Measurements from ENCODE around the gene LRFN5.
"Not testable (repeated sequence)": the region's sequence is repeated elsewhere in the genome, so short reads cannot be mapped to it uniquely, and the experiment has no call there.

LRFN5 gene

DNA sequence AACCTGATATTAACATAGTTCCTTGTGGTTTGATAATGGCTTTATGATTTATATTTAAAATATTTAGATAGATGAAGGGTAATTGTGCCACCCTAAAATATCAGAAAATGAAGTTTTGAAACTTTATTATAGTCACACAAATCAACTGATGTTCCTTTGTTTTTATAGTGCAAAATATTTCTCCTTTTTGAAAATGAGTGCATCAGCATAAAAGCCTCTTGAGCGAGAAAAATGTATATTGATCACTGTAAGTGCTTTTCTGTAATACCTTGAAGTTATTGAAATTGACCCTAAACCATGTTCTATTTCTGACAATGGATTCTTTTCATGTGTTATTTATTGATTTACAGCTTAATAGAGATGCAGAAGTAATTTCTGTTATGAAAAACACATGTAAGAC lies 35.0 kb downstream of the LRFN5 start:
- no peak for DNase-seq

DNA sequence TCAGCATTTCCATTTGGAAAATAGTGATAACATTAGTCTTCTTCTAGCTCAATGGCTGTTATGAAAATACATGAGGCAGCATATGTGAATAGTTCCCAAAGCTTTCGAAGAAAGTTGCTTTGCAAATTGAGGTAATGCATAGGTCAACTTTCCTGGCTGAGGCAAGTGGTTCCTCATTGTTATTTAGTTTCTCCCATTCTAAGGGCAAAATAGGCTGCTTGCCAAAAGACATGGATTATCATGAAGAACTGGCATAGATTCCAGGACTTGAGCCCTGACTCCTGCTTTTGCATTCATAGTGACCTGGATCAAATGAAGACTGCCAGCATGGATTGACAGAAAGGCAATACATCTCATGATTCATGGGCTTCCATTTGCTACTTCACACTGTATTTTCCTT lies 35.7 kb downstream of the LRFN5 start:
- peak; percentile 48 for DNase-seq

DNA sequence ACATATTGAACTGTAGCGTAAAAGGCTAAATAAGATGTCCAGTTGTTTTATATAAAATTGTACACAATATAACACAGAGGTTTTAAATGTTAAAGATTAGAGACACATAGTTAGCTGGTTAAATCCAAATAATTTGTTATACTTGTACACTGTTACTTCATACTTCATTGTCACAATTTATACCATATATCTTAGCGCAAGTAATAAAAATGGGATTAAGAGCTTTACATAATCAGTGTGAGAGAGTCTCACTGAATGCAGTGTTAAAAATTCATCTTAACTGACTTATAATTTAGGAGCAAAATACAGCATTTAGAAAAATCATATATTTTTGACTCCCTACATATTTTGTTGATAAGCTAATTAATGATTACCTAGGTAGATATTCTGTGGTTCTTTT lies 36.1 kb downstream of the LRFN5 start:
- peak; percentile 6 for DNase-seq

DNA sequence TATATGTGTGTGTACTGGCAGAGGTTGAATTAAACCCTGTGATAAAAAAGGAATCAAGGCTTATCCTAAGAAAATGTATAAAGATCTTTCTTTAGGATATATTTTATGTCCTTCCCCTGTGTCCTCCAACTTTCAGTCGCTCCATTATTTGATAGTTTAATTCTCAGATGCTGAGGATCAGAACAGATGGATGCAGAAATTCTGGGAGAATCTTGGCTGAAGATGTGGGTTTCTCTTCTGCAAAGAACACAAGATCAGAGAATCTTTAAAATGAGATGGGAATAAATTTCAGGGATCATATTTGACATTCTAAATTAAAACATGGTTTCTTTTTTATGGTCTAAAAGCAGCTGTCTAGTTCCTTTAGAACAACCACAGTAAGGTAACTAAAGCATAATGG lies 37.9 kb downstream of the LRFN5 start:
- no peak for DNase-seq

DNA sequence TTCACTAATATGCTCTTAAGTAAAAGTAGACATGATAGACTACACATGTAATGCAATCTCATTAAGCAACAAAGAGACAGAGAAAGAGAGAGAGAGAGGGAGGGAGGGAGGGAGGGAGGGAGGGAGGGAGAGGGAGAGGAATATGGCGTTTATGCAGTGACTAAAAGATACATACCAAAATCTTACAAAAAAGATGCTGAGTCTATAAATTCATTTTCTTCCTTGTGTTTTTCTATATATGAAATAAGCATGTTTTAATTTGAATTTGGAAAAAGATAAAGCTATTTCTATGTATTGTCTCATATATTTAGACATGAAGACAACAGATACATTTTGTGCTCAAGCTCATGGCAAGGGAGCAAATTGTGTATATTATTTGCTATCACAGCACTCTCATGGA lies 44.1 kb downstream of the LRFN5 start:
- DNase-seq, result no peak

DNA sequence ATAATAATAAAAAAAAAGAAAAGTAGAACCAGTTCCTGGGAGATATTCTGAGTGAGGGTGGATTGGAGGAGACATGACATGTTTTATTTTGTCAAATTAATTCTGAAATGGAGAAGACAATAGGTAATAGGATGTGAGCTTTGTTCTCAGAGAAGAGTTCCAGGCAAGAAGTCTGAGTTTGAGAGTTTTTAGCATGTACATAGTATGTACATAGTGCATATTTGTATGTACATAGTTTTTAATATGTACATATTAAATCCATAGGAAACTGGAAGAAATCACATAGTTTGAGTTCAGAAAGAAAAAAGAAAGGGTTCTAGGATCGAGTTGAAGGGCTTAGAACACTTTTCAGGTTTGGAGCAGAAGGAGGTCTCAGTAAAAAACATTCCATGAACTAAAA lies 47.5 kb downstream of the LRFN5 start:
- DNase-seq, result no peak

DNA sequence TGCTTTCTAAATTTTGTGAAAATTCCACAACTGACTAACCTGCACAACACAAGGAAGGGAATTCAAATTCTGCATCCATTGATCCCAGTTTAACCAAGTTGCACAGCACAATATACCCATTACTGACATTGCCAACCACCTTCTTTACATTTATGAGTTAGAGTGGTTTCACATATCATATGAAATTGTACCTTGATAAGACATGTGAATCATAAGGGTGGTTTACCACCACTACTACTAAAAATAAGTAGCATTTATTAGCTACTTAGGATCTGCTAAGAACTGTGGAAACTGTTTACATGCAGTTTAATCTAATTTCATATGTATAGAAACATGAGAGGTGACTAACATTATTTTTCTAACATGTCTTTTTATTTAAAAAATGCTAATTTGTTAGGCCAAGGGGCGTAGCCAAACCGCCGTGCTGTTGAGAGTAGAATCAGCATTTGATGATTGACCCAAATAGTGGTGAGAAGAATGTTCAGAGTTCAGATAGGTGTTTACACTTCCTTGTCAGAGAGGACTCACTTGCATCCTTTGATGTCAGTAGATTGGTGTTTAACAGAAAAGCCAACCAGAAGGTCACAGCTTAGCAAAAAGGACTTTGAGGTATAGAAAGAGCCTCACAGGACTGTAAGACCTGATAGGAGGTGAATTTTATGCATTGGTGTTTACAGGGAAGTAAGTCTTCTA lies 56.2 kb downstream of the LRFN5 start:
- DNase-seq, result peak; percentile 3

DNA sequence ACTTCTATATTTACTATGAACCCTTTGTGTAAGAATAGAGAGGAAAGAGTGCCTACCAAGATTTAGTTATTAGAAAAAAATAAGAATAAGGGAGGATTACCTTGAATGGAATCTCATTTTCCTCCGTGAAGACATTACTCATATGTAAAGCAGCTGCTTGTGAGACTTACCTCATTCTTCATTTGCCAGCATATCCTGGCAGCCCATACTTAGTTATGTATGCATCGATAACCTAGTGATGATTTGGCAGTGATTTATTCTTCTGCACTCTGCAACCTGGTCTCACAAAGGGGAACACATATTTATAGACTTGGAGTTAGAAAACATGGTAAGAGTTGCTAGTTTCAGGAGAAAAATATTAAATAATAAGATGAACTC lies 56.8 kb downstream of the LRFN5 start:
- DNase-seq, result no peak

DNA sequence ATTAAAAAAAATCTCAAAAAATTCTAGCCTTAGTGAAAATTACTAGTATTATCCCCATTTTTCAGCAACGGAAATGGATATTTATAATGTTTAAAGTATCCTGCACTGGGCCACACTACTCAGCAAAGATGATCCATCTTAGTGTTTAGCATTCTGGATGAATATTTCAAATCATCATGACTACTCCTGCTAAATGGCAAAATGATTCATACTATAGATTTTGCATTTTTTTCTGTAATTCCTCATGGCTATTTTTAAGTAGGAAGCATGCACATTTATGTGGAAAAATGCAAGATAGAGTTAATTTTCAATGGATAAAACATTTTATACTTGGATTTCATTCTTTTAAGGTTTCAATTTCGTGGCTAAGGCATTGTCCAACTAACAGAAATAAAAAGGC lies 59.6 kb downstream of the LRFN5 start:
- no peak for DNase-seq

DNA sequence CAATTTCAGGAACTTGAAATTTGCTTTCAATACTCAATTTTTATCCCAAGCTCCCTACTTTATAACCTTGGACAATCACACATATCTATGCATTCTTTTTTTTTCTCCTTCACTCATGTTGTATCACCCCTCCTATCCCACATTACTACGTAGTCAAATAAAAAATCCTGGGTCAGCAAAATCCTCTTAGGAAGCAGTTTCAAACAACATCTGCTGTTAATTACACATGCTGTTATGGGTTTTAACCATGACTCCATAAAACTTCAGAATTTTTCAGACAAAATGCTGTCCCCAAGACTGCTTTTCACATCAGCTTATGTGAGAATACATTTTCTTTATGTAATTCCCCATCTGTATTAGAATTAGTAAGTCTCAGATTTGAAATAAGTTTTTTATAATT lies 61.7 kb downstream of the LRFN5 start:
- peak; percentile 85 for DNase-seq

DNA sequence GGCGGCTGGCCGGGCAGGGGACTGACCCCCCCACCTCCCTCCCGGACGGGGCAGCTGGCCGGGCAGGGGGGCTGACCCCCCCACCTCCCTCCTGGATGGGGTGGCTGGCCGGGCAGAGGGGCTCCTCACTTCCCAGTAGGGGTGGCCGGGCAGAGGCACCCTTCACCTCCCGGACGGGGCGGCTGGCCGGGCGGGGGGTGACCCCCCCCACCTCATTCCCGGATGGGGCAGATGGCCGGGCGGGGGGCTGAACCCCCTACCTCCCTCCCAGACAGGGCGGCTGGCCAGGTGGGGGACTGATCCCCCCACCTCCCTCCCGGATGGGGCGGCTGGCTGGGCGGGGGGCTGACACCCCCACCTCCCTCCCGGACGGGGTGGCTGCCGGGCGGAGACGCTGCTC lies 66.9 kb downstream of the LRFN5 start:
- DNase-seq, result not testable (repeated sequence)

DNA sequence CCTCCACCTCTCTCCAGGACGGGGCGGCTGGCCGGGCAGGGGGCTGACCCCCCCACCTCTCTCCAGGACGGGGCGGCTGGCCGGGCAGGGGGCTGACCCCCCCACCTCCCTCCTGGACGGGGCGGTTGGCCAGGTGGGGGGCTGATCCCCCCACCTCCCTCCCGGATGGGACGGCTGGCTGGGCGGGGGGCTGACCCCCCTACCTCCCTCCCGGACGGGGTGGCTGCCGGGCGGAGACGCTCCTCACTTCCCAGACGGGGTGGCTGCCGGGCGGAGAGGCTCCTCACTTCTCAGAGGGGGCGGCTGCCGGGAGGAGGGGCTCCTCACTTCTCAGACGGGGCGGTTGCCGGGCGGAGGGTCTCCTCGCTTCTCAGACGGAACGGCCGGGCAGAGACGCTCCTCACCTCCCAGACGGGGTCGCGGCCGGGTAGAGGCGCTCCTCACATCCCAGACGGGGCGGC lies 67.9 kb downstream of the LRFN5 start:
- not testable (repeated sequence) for DNase-seq

DNA sequence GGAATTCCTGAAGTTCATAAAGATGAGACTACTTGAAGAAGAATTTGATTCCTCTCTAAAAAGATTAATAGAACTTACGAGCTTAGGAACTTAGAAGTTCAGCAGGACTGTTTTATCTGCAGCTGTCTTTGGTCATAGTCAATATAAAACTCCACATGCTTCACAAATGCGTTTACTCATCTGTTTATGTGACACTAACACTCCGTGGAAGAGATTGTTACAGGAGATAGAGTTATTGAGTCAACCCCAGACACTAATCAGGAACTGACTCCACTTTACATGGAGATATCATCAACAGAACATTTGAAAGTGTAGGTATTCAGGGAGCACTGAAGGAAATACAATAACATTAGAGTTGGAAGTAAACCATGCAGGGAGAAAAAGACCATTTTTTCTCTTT lies 92.8 kb downstream of the LRFN5 start:
- DNase-seq, result no peak

DNA sequence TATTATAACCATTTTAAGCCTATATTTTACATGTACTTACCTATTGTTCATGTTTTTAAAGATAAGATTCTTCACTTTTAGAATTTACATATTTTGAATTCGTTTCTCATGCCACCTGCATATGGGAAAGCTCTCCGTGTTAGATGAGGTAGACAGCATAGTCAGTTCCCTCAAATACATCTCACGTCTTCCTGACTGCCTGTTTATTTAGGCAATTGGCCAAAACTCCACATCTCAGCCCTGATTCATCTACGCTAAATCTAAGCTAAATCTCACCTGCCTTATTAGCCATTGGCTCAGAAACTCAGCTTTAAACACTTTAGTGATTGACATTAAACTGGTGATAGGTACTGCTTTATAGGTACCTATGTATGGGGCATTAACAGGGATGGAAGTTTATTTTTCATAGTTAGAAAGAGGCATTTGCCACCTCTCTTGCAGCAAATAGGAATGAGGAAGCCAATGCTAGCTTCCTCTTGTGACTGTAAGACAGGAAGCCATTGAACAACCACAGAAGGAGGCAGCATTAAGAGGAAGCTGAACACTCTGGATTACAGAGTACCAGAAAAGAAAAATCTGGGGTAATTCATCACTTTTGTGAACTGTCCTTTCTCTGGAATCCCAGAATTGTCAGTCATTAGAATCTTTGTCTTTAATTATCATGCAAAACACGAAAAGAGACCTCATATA lies 111.9 kb downstream of the LRFN5 start:
- DNase-seq, result peak; percentile 64

DNA sequence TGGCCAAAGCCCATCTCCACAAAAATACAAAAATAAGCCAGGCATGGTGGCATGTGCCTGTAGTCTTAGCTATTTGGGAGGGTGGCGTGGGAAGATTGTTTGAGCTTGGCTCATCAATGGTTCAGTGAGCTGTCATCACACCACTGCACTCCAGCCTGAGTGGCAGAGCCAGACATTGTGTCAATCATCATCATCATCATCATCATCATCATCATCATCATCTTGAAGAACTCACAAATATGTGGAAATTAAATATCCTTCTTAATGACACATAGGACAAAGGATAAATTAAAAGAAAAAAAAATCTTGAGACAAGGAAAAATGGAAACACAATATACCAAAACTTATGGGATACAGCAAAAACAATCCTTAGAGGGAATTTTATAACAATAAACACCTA lies 132.5 kb downstream of the LRFN5 start:
- no peak for DNase-seq

DNA sequence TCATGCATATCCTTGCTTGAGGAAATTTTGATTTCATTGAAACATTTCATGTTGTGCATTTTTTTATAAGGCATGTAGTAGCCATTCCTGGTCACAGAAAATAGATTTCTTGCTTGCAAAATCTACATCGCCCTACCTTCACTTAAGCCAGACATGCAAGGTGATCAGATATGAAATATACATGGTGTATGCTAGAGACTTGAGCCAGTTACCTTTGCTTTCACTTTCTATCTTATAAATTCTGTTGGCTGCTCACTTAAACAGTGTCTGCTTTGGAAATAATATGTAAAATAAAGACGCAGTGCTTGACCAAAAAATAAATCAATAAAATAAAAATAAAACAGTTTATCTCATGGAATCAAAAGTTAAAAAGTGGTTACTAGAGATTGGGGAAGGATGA lies 136.5 kb downstream of the LRFN5 start:
- DNase-seq, result no peak

DNA sequence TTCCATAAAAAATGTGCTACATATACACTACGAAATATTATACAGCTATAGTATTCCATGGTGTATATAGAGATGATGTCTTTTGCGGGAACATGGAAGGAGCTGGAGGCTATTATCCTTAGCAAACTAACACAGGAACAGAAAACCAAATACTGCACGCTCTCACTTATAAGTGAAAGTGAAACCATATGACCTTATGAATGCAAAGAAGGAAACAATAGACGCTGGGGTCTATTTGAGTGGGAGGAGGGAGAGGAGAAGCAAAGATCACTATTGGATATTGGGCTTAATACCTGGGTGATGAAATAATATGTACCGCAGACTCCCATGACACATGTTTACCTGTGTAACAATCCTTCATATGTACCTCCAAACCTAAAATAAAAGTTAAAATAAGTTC lies 142.8 kb downstream of the LRFN5 start:
- DNase-seq, result no peak

DNA sequence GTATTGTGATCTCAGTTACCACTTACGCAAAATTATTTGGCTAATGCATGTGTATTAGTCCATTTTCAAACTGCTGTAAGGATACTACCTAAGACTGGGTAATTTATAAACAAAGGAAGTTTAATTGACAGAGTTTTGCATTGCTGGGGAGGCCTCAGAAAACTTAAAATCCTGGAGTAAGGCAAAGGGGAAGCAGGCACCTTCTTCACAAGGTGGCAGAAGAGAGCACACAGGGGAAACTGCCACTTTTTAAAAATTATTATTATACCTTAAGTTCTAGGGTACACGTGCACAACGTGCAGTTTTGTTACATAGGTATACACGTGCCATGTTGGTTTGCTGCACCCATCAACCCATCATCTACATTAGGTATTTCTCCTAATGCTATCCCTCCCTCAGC lies 143.9 kb downstream of the LRFN5 start:
- DNase-seq, result not testable (repeated sequence)

DNA sequence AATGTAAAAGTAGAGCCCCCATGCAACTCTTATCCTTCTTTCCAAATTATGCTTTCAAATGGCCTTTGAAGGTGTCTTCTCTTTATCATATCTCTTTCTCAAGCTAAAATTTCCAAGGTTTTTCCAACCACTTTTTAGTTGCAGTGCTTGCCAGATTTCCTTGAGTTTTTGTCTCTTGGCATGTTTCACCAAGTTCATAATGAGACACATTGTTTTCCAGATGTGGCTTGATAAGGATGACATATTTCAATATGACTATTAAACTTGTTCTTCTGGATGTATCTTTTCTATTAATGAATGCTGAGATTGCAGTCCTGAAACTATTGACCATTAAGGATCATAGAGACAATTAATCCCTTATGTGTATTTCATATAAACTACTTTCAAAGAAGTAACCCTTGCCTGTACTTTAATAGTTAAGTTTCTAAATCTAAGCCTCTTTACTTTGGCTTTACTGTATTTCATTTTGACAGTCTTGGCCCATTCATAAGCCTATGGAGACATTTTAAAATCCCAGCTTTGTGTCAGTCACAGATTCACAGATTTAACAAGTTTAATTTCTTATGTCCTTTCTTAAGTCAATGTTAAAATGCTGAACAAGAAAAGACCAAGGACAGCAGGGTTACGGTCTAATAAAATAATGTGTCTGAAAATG lies 151.5 kb downstream of the LRFN5 start:
- DNase-seq, result no peak

DNA sequence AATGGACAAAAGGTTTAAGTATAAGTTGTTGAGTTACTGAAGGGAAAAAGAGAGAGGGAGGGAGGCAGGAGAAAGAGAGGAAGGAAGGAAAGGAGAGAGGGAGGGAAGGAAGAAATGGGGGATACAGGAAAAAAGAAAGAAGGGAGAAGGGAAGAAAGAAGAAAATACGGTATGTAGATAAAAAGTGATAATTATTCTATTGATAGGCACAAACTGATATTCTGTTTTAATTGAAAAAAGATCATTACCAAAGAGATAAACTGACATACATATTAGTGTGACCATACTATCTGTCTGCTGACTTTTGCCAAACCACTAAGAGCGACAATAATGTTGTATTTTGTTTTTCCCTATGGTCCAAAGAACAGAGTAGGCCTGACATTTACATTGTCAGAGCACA lies 154.5 kb downstream of the LRFN5 start:
- no peak for DNase-seq

DNA sequence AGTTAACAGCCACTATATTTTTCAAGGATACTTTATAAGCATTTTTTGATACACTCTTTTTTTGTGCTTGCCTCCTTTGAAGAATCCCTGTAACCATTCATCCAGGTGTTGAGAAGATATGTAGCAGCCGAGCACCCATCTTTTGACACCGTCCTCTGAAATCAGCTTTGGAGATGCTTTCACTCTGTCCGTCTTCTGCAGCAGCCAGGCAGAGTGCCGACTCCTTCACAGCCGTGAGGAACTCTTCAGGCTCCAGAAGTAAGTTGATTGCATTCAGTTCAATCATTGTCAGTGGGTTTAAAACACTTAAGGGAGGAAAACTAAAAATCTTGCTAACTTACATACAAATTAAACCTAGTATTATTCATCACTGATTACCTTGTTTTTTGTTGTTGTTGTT lies 160.1 kb downstream of the LRFN5 start:
- DNase-seq, result no peak

DNA sequence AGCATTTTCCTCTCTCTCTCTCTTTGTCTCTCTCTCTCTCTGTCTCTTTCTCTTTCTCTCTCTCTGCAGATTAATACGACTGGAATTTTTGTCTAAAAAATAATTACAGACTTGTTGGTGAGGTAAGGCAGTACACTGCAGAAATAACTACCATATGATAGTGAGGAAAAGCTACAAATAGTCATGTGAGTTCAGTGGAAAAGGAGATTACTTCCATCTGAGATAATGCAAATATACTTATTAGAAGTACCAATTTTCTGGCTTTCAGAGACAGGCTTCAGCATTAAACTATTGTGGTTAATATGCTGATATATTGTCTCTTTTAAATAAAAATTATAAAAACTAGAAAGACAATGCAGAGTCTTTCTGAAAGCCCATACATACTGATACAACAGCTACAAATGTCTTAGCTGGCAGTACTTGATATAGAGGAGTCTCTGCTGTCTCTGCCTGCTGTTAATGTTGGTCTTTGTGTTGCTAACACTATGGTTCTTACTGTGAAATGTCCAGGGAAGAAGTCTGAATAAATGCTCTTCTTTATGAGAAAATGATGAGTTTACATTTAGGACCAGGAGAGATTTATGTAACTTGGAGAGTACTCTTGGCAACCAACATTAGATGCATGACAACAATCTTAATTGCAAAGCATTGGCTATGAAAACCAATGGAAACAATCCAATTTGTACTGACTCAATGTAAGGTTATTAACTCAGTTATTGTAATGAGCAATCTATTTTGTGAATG lies 167.0 kb downstream of the LRFN5 start:
- DNase-seq, result no peak

DNA sequence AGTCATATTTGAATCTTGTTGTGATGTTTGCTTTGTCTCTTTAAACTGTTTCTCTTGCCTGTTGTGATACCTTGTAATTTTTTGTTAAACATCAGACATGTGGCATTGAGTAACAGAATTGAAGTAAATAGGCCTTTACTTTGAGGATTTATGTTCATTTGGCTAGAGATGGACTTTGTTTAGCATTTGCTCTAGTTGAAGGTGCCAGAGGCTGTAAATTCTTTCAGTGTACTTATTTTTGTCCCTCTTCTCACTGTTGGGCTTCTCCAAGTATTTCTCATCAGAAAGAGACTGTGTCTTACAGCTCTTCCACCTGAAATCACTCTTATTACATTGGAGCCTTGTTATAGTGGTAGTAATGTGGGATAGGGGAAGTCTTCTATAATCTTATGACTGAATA lies 175.8 kb downstream of the LRFN5 start:
- DNase-seq, result no peak

DNA sequence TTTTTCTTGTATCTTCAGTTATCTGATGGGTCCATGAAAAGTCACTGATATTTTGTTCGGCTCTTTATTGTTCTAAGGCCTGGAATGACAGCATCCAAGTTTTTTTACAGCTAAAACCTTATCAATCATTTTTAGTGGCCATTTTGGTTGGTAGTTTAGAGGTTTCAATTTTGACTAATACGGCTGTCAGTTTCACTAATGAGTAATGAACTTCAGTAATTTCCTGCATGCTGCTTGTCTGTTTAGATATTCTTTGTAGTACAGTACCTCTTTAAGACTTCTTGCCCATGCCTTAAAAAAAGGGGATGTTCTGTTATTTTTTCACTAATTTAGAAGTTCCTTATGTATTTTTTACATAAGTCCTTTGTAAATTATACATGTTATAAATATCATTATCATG lies 176.7 kb downstream of the LRFN5 start:
- no peak for DNase-seq
